Keratinocyte (primary cell): ENCODE measurements around the gene FILIP1. TPM values are rescaled to one million over a fixed set of nuclear protein-coding genes. Genes with fewer than 3 reads are reported as not detected.

Source experiments
- DNase-seq: peaks from one replicate; pipeline ENCODE4 v3.0.0-alpha.2; 2011; ENCODE audit warnings: low read depth, missing footprints, low spot score
- FAIRE-seq: peaks from 2 replicates; lab custom pipeline; 2011; peaks lifted over from hg19 to GRCh38; lab: Jason Lieb, UNC
- H2AFZ ChIP-seq: 2 replicates; pipeline ENCODE4 v1.6.0; 2012; ENCODE audit warnings: low read length, control low read depth, inconsistent platforms; ENCODE audit not compliant: control insufficient read depth
- H3K27ac ChIP-seq: 2 replicates; pipeline ENCODE4 v1.5.1; 2011; ENCODE audit warnings: low read length; ENCODE audit not compliant: control insufficient read depth, insufficient read depth
- H3K27me3 ChIP-seq: 3 replicates; pipeline ENCODE4 v1.6.0; 2011; ENCODE audit warnings: low read length; ENCODE audit not compliant: control insufficient read depth, insufficient read depth; ENCODE audit errors: extremely low read depth
- H3K36me3 ChIP-seq, 2 experiments: 2 replicates in 1 of 2; 3 replicates in 1 of 2; pipeline ENCODE4 v1.5.1; 2011; ENCODE audit warnings: low read length in 2 of 2, mild to moderate bottlenecking in 1 of 2; ENCODE audit not compliant: control insufficient read depth in 2 of 2, insufficient read depth in 2 of 2; ENCODE audit errors: extremely low read depth in 1 of 2
- H3K4me1 ChIP-seq: 3 replicates; pipeline ENCODE4 v1.5.1; 2011; ENCODE audit warnings: low read length; ENCODE audit not compliant: control insufficient read depth, insufficient read depth; ENCODE audit errors: extremely low read depth
- H3K4me2 ChIP-seq: 3 replicates; pipeline ENCODE4 v1.6.0; 2011; ENCODE audit warnings: low read depth, low read length; ENCODE audit not compliant: control insufficient read depth, insufficient read depth; ENCODE audit errors: extremely low read depth
- H3K4me3 ChIP-seq, 3 experiments: fragments of 200-600 bp in 1 of 3; sonication (generic) in 1 of 3; 2 replicates in 2 of 3; 3 replicates in 1 of 3; pipeline ENCODE4 v1.5.1; 2011 to 2016; ENCODE audit warnings: low read length in 3 of 3, mild to moderate bottlenecking in 3 of 3, control low read depth in 2 of 3, inconsistent platforms in 1 of 3, low read depth in 1 of 3, mixed read lengths in 1 of 3, mixed run types in 1 of 3, moderate library complexity in 1 of 3; ENCODE audit not compliant: control insufficient read depth in 2 of 3, insufficient read depth in 2 of 3; ENCODE audit errors: extremely low read depth in 1 of 3
- H3K79me2 ChIP-seq: 2 replicates; pipeline ENCODE4 v1.6.0; 2012; ENCODE audit warnings: low read length; ENCODE audit not compliant: control insufficient read depth, insufficient read depth
- H3K9ac ChIP-seq: 3 replicates; pipeline ENCODE4 v1.6.0; 2011; ENCODE audit warnings: low read length; ENCODE audit not compliant: control insufficient read depth, insufficient read depth; ENCODE audit errors: extremely low read depth
- H3K9me1 ChIP-seq: 3 replicates; pipeline ENCODE4 v1.6.0; 2011; ENCODE audit warnings: low read length; ENCODE audit not compliant: control insufficient read depth, insufficient read depth; ENCODE audit errors: extremely low read depth
- H3K9me3 ChIP-seq: 2 replicates; pipeline ENCODE4 v1.5.1; 2012; ENCODE audit warnings: low read depth, low read length; ENCODE audit not compliant: control insufficient read depth
- H4K20me1 ChIP-seq: 3 replicates; pipeline ENCODE4 v1.6.0; 2011; ENCODE audit warnings: low read length; ENCODE audit not compliant: control insufficient read depth, insufficient read depth; ENCODE audit errors: extremely low read depth
- CTCF ChIP-seq, 3 experiments: IDR thresholded peaks in 1 of 3; conservative IDR thresholded peaks in 1 of 3; optimal IDR thresholded peaks in 1 of 3; 2 replicates in 2 of 3; 3 replicates in 1 of 3; pipeline versions ENCODE3 to v1.5.1; 2011; ENCODE audit warnings: low read length in 3 of 3, mild to moderate bottlenecking in 3 of 3, moderate library complexity in 2 of 3, control low read depth in 1 of 3, inconsistent platforms in 1 of 3; ENCODE audit not compliant: insufficient read depth in 2 of 3; ENCODE audit errors: extremely low read depth in 1 of 3
- EZH2 ChIP-seq: IDR thresholded peaks from one replicate; pipeline ENCODE4 v1.6.1; 2012; ENCODE audit warnings: inconsistent platforms, mild to moderate bottlenecking, low read length, moderate library complexity
- dilution Hi-C: fragments of 300-500 bp; cut with MboI; formaldehyde crosslinking; loops from one replicate; pipeline ENCODE4 v1.7.0; 2020; ENCODE audit warnings: low sequenced_read_pairs; ENCODE audit not compliant: extremely low pct_ligation_motif_present
- polyA plus RNA-seq, 5 experiments: library from polyadenylated mRNA; depleted of rRNA in 3 of 5; stranded (reverse) in 3 of 5; stranded (forward) in 1 of 5; unstranded in 1 of 5; fragments of >200 nt; gene quantifications; 1 replicate in 1 of 5; 2 replicates in 3 of 5; 3 replicates in 1 of 5; pipeline versions ENCODE4 v1.2.1 to v1.2.3, GENCODE V29; 2011 to 2012; ENCODE audit warnings: missing spikeins in 2 of 5, low read depth in 1 of 5, low replicate concordance in 1 of 5

The FILIP1 gene
- polyA plus RNA-seq, 1 donor (not counting 4 experiments of a cell fraction or from before 2014, with no cell fraction given) = 0.01 TPM

DNA sequence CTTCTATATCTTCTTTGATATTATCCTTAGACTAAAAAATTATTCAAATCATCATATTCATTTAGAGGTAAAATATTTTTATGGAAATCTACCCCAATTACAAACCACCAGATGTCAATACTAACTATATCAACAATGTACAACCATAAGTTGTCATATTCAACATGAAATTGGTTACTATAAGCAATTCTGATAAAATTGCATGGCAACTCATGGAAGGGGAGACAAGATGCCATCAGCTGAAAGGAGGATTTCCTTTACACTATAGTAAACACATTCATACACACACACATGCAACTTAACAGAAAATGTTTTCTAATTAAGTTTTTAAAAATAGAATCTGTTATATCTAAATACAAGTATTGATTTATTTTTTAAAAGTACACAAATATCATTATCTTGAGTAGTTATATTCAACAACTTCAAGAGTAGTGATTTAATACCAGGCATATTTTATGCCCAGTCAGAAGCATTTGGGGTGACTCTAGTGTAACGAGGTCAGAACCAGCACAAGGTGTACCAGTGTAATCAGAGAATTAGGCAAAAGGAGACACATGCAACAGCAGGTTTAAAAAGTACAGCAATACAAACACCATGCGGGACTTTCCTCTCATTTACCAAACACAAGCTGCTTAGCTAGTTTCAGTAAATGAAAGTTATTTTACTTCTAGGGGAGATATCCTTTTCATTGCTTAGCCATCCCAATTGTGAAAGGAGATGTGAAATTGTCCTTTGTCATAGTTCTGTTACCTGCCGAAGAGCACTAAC is 1.0 kb downstream of the FILIP1 start:
- H3K9me1 ChIP-seq = no peaks in the 10 kb centered on the region
- no peak overlapping the region for H3K27ac ChIP-seq
- H3K4me3 ChIP-seq = no peak overlapping the region
- H4K20me1 ChIP-seq = no peaks in the 10 kb centered on the region
- no peaks in the 10 kb centered on the region for H3K4me1 ChIP-seq
- H2AFZ ChIP-seq = no peak overlapping the region
- TF ChIP-seq EZH2 = no peak
- TF ChIP-seq CTCF (optimal IDR thresholded peaks at IDR 0.05 in 1 of 3, IDR thresholded peaks at IDR 0.05 in 1 of 3, conservative IDR thresholded peaks at IDR 0.05 in 1 of 3; ENCODE audit: extremely low read depth in 1 of 3, insufficient read depth in 2 of 3, low read length in 3 of 3) = no peak
- H3K9ac ChIP-seq = no peak overlapping the region
- dilution Hi-C loops = no loop called here
- no peak for DNase-seq
- H3K9me3 ChIP-seq = no peaks in the 10 kb centered on the region
- H3K79me2 ChIP-seq = no peaks in the 10 kb centered on the region
- H3K4me2 ChIP-seq = no peak overlapping the region
- no peaks in the 10 kb centered on the region for H3K36me3 ChIP-seq
- no peak for FAIRE-seq
- H3K27me3 ChIP-seq = peaks cover 11% of the 10 kb centered on the region

- Histone ChIP-seq H3K4me2 (no peak overlapping the region), H3K36me3 (no peaks in the 10 kb centered on the region), H3K9me1 (no peaks in the 10 kb centered on the region), H3K4me1 (no peaks in the 10 kb centered on the region), H4K20me1 (no peaks in the 10 kb centered on the region), H3K9me3 (no peaks in the 10 kb centered on the region), H3K27me3 (peaks cover 11% of the 10 kb centered on the region), H3K27ac (no peak overlapping the region), H3K4me3 (no peak overlapping the region), H2AFZ (no peak overlapping the region), H3K79me2 (no peaks in the 10 kb centered on the region), H3K9ac (no peak overlapping the region)
- dilution Hi-C loops = no loop called here
- no peak for TF ChIP-seq CTCF (optimal IDR thresholded peaks at IDR 0.05 in 1 of 3, IDR thresholded peaks at IDR 0.05 in 1 of 3, conservative IDR thresholded peaks at IDR 0.05 in 1 of 3; ENCODE audit: extremely low read depth in 1 of 3, insufficient read depth in 2 of 3, low read length in 3 of 3)
- no peak for TF ChIP-seq EZH2
- DNase-seq (no peak), FAIRE-seq (no peak)
Measured at GRCh38 chr6:75491291-75491690, 2.3 kb downstream of the FILIP1 start.
